BE2C (cell line): ENCODE data around the gene TNS3.

Experiments
- DNase-seq: peaks from one replicate; pipeline ENCODE4 v3.0.0-alpha.2; 2020
- H3K27me3 ChIP-seq: fragments of 250-450 bp; sonication (Bioruptor Pico); 2 replicates; pipeline ENCODE4 v1.5.1; 2020; ENCODE audit warnings: mild to moderate bottlenecking
- H3K36me3 ChIP-seq: fragments of 250-450 bp; sonication (Bioruptor Pico); 2 replicates; pipeline ENCODE4 v1.5.1; 2020; ENCODE audit warnings: mild to moderate bottlenecking
- H3K4me1 ChIP-seq: fragments of 250-450 bp; sonication (Bioruptor Pico); 2 replicates; pipeline ENCODE4 v1.5.1; 2020
- H3K4me3 ChIP-seq: 2 replicates; pipeline ENCODE4 v1.5.1; 2011; ENCODE audit warnings: low read depth, low read length
- H3K9me3 ChIP-seq: fragments of 250-450 bp; sonication (Bioruptor Pico); 2 replicates; pipeline ENCODE4 v1.5.1; 2020
- CTCF ChIP-seq: IDR thresholded peaks from 2 replicates; pipeline ENCODE4 v1.5.1; 2012; ENCODE audit warnings: mild to moderate bottlenecking, low read depth, low read length

Gene TNS3

GRCh38 chr7:47357863-47358262 is 224.0 kb downstream of the TNS3 start:
- H3K4me3 ChIP-seq = no peak overlapping the region
- H3K9me3 ChIP-seq = no peaks in the 10 kb centered on the region
- DNase-seq = no peak
- H3K36me3 ChIP-seq = no peaks in the 10 kb centered on the region
- no peaks in the 10 kb centered on the region for H3K27me3 ChIP-seq
- TF ChIP-seq CTCF = no peak
- H3K4me1 ChIP-seq = no peaks in the 10 kb centered on the region

- no peaks in the 10 kb centered on the region for H3K9me3 ChIP-seq
- no peaks in the 10 kb centered on the region for H3K27me3 ChIP-seq
- H3K4me3 ChIP-seq = no peak overlapping the region
- no peaks in the 10 kb centered on the region for H3K4me1 ChIP-seq
- no peak for DNase-seq
- TF ChIP-seq CTCF = no peak
- H3K36me3 ChIP-seq = no peaks in the 10 kb centered on the region
Measured at GRCh38 chr7:47357361-47357760, 224.6 kb downstream of the TNS3 start.

GRCh38 chr7:47356261-47356660 is 225.7 kb downstream of the TNS3 start:
- no peaks in the 10 kb centered on the region for H3K9me3 ChIP-seq
- H3K36me3 ChIP-seq = no peaks in the 10 kb centered on the region
- no peak for DNase-seq
- TF ChIP-seq CTCF = no peak
- no peaks in the 10 kb centered on the region for H3K27me3 ChIP-seq
- no peaks in the 10 kb centered on the region for H3K4me1 ChIP-seq
- no peak overlapping the region for H3K4me3 ChIP-seq

GRCh38 chr7:47355684-47356083 is 226.2 kb downstream of the TNS3 start:
- Histone ChIP-seq H3K27me3 (no peaks in the 10 kb centered on the region), H3K4me3 (no peak overlapping the region), H3K4me1 (no peaks in the 10 kb centered on the region), H3K36me3 (no peaks in the 10 kb centered on the region), H3K9me3 (no peaks in the 10 kb centered on the region)
- TF ChIP-seq CTCF = no peak
- DNase-seq = no peak

- H3K27me3 ChIP-seq = no peaks in the 10 kb centered on the region
- H3K9me3 ChIP-seq = no peaks in the 10 kb centered on the region
- H3K4me1 ChIP-seq = no peaks in the 10 kb centered on the region
- DNase-seq = no peak
- H3K36me3 ChIP-seq = no peaks in the 10 kb centered on the region
- no peak for TF ChIP-seq CTCF
- H3K4me3 ChIP-seq = no peak overlapping the region
Measured at GRCh38 chr7:47354831-47355541, 226.9 kb downstream of the TNS3 start.

- Histone ChIP-seq H3K4me1 (no peaks in the 10 kb centered on the region), H3K9me3 (no peaks in the 10 kb centered on the region), H3K27me3 (no peaks in the 10 kb centered on the region), H3K36me3 (no peaks in the 10 kb centered on the region), H3K4me3 (no peak overlapping the region)
- TF ChIP-seq CTCF = no peak
- DNase-seq = no peak
Measured at GRCh38 chr7:47354071-47354470, 227.8 kb downstream of the TNS3 start.
